HCT116 (cell line): ENCODE results near the gene PRMT1.

Experiments used
- CBX3 ChIP-seq: IDR thresholded peaks from 2 replicates; pipeline ENCODE4 v1.6.1; 2012; ENCODE audit warnings: low read depth
- CTCF ChIP-seq, 3 experiments: fragments of 200-600 bp in 1 of 3; sonication (generic) in 1 of 3; IDR thresholded peaks in 2 of 3; conservative IDR thresholded peaks in 1 of 3; 2 replicates each; pipeline ENCODE4 v1.5.1; 2012 to 2017; ENCODE audit warnings: low read depth in 2 of 3, low read length in 2 of 3, antibody characterized with exemption in 1 of 3, borderline replicate concordance in 1 of 3, control low read depth in 1 of 3, mild to moderate bottlenecking in 1 of 3, mixed read lengths in 1 of 3, mixed run types in 1 of 3, moderate library complexity in 1 of 3; ENCODE audit not compliant: insufficient read depth in 1 of 3
- EZH2 ChIP-seq: fragments of 200-600 bp; sonication (generic); IDR thresholded peaks from 2 replicates; pipeline ENCODE4 v1.6.1; 2017; ENCODE audit warnings: antibody characterized with exemption, mixed run types
- MAX ChIP-seq: IDR thresholded peaks from 2 replicates; pipeline ENCODE4 v1.6.1; 2012
- POLR2A ChIP-seq: IDR thresholded peaks from 2 replicates; pipeline ENCODE4 v1.7.0; 2011; ENCODE audit warnings: borderline replicate concordance; ENCODE audit not compliant: insufficient read depth, insufficient read length; ENCODE audit errors: extremely low read depth
- POLR2AphosphoS5 ChIP-seq: IDR thresholded peaks from 2 replicates; pipeline ENCODE4 v1.6.1; 2011; ENCODE audit warnings: mild to moderate bottlenecking, low read depth, low read length, moderate library complexity
- RAD21 ChIP-seq: IDR thresholded peaks from 2 replicates; pipeline ENCODE4 v1.6.1; 2012; ENCODE audit warnings: low read depth, mild to moderate bottlenecking
- REST ChIP-seq: IDR thresholded peaks from 2 replicates; pipeline ENCODE4 v1.6.1; 2012; ENCODE audit warnings: low read depth
- SIN3A ChIP-seq: IDR thresholded peaks from 2 replicates; pipeline ENCODE4 v1.6.1; 2012; ENCODE audit warnings: low read depth
- TCF7L2 ChIP-seq: IDR thresholded peaks from 2 replicates; pipeline ENCODE4 v1.7.0; 2011; ENCODE audit warnings: borderline replicate concordance, inconsistent platforms; ENCODE audit not compliant: insufficient read depth, insufficient read length; ENCODE audit errors: extremely low read depth
- YY1 ChIP-seq: IDR thresholded peaks from 2 replicates; pipeline ENCODE4 v1.6.1; 2011; ENCODE audit warnings: low read length, low read depth, moderate library complexity, mild to moderate bottlenecking; ENCODE audit not compliant: insufficient replicate concordance; ENCODE audit errors: extremely low read depth
- ZFX ChIP-seq: fragments of 450-650 bp; IDR thresholded peaks from 2 replicates; pipeline ENCODE4 v1.6.1; 2017
- ZNF274 ChIP-seq: fragments of 200-500 bp; sonication (Bioruptor generic); IDR thresholded peaks from 2 replicates; pipeline ENCODE4 v1.6.1; 2014; ENCODE audit warnings: mild to moderate bottlenecking, low read depth, low read length, inconsistent platforms

GRCh38 chr19:49700563-49700962 is 23.5 kb downstream of the PRMT1 start:
- TF ChIP-seq CTCF (IDR thresholded peaks at IDR 0.05 in 2 of 3, conservative IDR thresholded peaks at IDR 0.05 in 1 of 3; ENCODE audit: borderline replicate concordance in 1 of 3, insufficient read depth in 1 of 3, low read depth in 2 of 3, low read length in 2 of 3) (no peak), EZH2 (no peak), TCF7L2 (no peak), POLR2A (no peak), MAX (no peak), YY1 (no peak), REST (no peak), POLR2AphosphoS5 (no peak), CBX3 (no peak), SIN3A (no peak), RAD21 (no peak), ZFX (no peak), ZNF274 (no peak)
